Muscle layer of duodenum (tissue), 2 donors: ENCODE measurements around the gene ANXA3.
A peak's percentile ranks its signal among the peaks of the same experiment; 100 is the strongest.
"Not testable (repeated sequence)": the region's sequence is repeated elsewhere in the genome, so short reads cannot be mapped to it uniquely, and the experiment has no call there.

ENCODE experiments used
- H3K27ac ChIP-seq: one replicate; pipeline ENCODE4 v1.7.0; 2013; ENCODE audit warnings: mild to moderate bottlenecking, low read length
- H3K27me3 ChIP-seq: one replicate; pipeline ENCODE4 v1.7.0; 2013; ENCODE audit warnings: low read depth, mild to moderate bottlenecking, control low read depth, low read length
- H3K36me3 ChIP-seq, 2 donors: one replicate each; pipeline ENCODE4 v1.7.0; 2013; ENCODE audit warnings: low read length in 2 of 2, control low read depth in 1 of 2, mild to moderate bottlenecking in 1 of 2; ENCODE audit not compliant: insufficient read depth in 2 of 2, control insufficient read depth in 1 of 2
- H3K4me1 ChIP-seq, 2 donors: one replicate each; pipeline ENCODE4 v1.7.0; 2013; ENCODE audit warnings: low read length in 2 of 2, mild to moderate bottlenecking in 2 of 2, control low read depth in 1 of 2, moderate library complexity in 1 of 2; ENCODE audit not compliant: insufficient read depth in 2 of 2, control insufficient read depth in 1 of 2
- H3K4me3 ChIP-seq, 2 donors: one replicate each; pipeline ENCODE4 v1.7.0; 2013; ENCODE audit warnings: low read length in 2 of 2, low read depth in 1 of 2, mild to moderate bottlenecking in 1 of 2
- H3K9me3 ChIP-seq, 2 donors: one replicate each; pipeline ENCODE4 v1.7.0; 2013; ENCODE audit warnings: low read length in 2 of 2, control low read depth in 1 of 2, mild to moderate bottlenecking in 1 of 2; ENCODE audit not compliant: control insufficient read depth in 1 of 2
- donor health status: healthy.

Gene ANXA3, protein sequence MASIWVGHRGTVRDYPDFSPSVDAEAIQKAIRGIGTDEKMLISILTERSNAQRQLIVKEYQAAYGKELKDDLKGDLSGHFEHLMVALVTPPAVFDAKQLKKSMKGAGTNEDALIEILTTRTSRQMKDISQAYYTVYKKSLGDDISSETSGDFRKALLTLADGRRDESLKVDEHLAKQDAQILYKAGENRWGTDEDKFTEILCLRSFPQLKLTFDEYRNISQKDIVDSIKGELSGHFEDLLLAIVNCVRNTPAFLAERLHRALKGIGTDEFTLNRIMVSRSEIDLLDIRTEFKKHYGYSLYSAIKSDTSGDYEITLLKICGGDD

DNA sequence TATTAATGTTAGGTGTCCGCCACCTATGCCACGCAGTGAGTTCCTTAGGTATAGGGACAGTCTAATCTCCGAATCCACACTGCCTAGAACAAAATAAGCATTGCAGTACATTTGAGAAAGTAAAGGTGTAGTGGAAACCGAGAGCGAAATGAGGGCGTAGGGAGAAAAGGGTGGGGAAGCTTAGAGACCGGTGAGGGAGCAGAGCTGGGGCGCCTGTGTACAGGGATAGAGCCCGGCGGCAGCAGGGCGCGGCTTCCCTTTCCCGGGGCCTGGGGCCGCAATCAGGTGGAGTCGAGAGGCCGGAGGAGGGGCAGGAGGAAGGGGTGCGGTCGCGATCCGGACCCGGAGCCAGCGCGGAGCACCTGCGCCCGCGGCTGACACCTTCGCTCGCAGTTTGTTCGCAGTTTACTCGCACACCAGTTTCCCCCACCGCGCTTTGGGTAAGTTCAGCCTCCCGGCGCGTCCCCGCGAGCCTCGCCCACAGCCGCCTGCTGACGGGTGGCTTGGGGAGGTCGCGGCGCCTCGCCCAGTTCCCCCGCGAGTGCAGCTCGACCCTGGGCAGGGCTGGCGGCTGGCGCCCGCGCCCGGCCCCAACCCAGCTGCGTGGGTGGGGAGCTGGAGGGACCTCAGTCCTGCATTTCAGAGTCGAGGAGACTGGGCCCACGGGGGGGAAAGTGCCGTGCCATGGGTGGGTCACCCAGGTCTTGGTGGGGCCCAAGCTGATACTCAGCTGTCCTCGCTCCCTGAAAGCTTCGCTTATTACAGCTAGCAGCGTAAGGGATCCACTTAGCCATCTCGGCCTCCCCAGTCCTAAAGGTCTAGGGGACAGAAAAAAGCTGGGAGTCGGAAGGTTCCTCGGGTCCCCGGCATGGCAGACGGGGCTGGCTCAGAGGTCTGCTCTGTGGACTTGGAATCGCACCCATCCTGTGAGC, at the start of gene ANXA3:
Gene ANXA3, plus strand, starts transcription at position 351 of the 932 bp plus-strand sequence. CDS start 2,704 bp downstream, outside the sequence.
- H3K4me3 ChIP-seq = peak within 1 kb of the TSS; percentile 73 to 86
- H3K4me1 ChIP-seq = peaks cover 0 to 21% of the 10 kb centered on the region in 2 donors
- H3K9me3 ChIP-seq = no peaks in the 10 kb centered on the region
- H3K27ac ChIP-seq = peak within 1 kb of the TSS; percentile 73
- H3K36me3 ChIP-seq = no peaks in the 10 kb centered on the region
- peaks cover 3% of the 10 kb centered on the region for H3K27me3 ChIP-seq

DNA sequence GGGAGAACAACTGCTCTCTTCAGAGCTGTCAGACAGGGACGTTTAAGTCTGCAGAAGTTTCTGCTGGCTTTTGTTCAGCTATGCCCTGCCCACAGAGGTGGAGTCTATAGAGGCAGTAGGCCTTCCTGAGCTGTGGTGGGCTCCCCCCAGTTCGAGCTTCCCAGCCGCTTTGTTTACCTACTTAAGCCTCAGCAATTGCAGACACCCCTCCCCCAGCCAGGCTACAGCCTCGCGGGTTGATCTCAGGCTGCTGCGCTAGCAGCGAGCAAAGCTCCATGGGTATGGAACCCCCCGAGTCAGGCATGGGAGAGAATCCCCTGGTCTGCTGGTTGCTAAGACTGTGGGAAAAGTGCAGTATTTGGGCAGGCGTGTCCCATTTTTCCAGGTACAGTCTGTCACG, 45.3 kb upstream of the ANXA3 start:
- H3K4me3 ChIP-seq, H3K4me1 ChIP-seq, H3K36me3 ChIP-seq, H3K27ac ChIP-seq, H3K9me3 ChIP-seq, H3K27me3 ChIP-seq: not testable (repeated sequence)

DNA sequence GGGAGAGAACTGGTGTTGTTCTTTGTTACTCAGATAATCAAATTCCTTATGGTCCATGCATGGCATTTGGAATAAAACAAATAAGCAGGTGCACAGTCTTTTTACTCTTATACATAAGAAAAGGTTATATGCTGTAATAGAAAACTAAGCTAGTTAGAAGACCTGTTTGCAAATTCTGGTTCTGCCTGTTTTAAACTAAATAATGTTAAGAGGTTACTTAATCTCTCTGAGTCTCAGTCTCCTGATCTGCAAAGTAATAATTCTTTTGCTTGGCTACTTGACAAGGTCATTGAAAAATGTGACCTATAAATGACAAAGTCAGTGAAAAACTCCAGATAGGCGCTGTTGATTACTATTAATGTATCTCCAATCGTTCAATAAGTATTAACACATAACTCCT, 42.5 kb upstream of the ANXA3 start:
- Histone ChIP-seq H3K27me3 (no peaks in the 10 kb centered on the region), H3K4me1 (no peaks in the 10 kb centered on the region), H3K4me3 (no peak overlapping the region)

DNA sequence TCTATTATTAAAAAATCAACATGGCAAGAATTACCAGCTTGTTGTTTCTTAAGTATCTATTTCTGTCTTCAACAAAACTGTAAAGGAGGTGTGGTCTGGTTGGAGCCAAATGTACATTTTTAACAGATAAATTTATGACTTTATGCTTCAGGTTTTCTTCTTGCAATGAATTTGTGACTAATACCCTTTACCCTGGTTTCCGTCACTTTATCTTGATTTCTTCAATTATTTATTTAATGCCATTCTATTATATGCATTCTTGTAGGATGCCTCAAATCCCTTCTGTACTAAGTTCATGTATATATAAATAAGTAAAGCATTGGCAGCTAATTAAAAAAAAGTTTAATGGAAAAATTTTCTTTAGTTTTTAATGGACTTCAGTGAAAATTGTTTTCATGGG, 41.5 kb upstream of the ANXA3 start:
- no peaks in the 10 kb centered on the region for H3K27me3 ChIP-seq
- H3K9me3 ChIP-seq = no peaks in the 10 kb centered on the region
- no peak overlapping the region for H3K27ac ChIP-seq
- no peak overlapping the region for H3K4me3 ChIP-seq
- H3K36me3 ChIP-seq = peaks cover 0 to 4% of the 10 kb centered on the region in 2 donors
- H3K4me1 ChIP-seq = no peaks in the 10 kb centered on the region

More for the DNA sequence above, 42.5 kb upstream of the ANXA3 start:
- Histone ChIP-seq H3K27ac (no peak overlapping the region), H3K36me3 (peaks cover 0 to 4% of the 10 kb centered on the region in 2 donors), H3K9me3 (no peaks in the 10 kb centered on the region)

DNA sequence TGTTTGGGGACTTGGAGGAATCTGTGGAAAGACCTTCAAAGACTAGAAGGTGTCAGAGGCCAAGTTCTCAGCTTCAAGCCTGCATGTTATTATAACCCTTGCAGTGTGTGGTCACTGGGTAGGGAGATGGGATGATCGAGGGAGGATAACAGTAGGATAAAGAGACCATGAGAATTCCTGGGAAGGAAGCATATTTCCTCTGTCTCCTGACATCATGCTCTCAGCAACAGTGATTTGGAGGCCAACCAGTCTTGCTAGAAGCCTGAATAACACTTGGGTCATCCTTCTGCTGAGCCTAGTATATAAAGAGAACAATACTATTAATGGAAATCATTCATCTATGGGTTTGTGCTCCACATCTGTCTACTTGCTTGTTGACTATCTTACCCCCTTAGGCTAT, 40.9 kb upstream of the ANXA3 start:
- H3K27ac ChIP-seq = no peak overlapping the region

DNA sequence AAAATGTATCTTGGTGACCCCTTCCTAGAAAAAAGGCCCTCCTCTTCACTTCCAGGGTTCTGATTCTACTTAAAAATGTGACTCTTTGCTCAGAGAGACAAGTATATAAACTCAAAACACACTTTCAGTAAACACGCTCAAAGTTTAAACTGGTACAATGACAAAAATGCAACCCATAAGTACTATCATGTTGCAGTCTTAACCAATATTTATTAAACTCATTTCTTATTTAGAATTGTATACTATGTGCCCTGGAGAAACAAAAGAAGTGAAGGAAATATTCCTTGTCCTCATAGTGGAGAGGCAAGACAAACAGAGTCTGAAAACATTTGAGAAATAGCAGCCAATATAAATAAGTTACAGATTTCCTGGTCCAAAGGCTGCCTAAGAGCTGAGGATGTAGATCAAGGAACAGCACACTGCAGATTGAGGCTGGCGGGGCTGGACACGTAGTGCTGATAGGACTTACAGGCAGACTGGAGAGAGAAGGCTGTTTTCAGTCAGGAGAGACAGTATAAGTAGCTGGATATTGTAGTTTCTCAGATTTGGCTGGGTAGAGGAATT, 39.1 kb upstream of the ANXA3 start:
- H3K4me1 ChIP-seq = no peaks in the 10 kb centered on the region
- H3K4me3 ChIP-seq = no peak overlapping the region
- no peaks in the 10 kb centered on the region for H3K9me3 ChIP-seq
- no peaks in the 10 kb centered on the region for H3K27me3 ChIP-seq
- no peak overlapping the region for H3K27ac ChIP-seq
- H3K36me3 ChIP-seq = peaks cover 0 to 4% of the 10 kb centered on the region in 2 donors

More for the DNA sequence above, 40.9 kb upstream of the ANXA3 start:
- Histone ChIP-seq H3K9me3 (no peaks in the 10 kb centered on the region), H3K4me3 (no peak overlapping the region), H3K4me1 (no peaks in the 10 kb centered on the region), H3K36me3 (peaks cover 0 to 4% of the 10 kb centered on the region in 2 donors), H3K27me3 (no peaks in the 10 kb centered on the region)

DNA sequence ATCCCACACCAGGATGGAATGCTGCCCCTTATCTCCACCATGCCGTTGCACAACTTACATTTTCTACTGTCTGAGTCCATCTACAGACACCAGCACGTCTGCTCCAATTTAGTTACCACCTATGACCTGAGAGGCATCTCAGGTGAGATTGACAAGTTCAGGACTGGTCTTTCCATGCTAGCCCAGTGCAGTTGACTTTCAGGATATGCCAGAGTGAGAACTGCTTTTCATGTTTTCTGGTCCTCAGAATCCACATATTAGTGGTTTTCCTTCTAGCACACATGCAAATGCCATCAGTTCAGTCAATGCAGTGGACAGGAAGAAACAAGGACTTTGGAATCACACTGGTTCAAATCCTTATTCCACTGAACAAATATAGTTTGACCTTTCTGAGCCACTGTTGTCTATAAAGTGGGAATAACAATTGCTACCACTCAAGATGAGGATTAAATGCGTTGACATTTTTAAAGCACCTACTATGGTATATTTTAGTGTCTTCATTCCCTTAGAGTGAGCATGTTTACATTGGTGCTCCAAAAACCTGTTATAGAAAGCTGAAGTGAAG, 38.1 kb upstream of the ANXA3 start:
- H3K9me3 ChIP-seq = no peaks in the 10 kb centered on the region
- H3K27ac ChIP-seq = no peak overlapping the region
- H3K36me3 ChIP-seq = peaks cover 0 to 4% of the 10 kb centered on the region in 2 donors
- H3K4me1 ChIP-seq = no peaks in the 10 kb centered on the region
- H3K4me3 ChIP-seq = no peak overlapping the region
- no peaks in the 10 kb centered on the region for H3K27me3 ChIP-seq

DNA sequence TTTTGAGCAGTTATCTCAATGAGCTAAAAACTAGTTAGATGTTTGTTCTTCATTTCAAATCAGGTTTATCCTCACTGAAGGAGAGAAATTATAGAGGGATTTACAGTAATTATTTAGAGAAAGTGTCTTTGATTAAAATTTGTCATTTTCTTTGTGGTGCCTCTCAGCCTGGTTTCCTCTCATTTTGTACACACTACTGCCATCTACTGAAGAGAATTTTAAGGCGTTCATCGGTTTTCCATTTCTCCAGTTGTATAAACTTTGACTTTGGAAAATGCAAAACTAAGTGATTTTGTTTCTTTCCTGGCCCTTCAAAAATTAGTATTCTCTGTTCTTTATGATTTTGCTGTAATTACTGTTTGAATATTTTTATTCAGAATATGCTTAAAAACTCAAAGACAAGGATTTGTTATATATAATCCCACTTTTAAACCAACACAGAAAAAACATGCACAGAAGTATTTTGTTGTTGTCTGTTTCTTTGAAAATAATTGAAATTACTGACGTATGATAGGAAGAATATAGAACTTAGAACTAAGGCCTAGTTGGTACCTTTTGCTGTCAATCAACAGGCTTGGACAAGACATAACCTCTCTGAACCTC, 34.4 kb upstream of the ANXA3 start:
- Histone ChIP-seq H3K27ac (no peak overlapping the region), H3K27me3 (no peaks in the 10 kb centered on the region)

DNA sequence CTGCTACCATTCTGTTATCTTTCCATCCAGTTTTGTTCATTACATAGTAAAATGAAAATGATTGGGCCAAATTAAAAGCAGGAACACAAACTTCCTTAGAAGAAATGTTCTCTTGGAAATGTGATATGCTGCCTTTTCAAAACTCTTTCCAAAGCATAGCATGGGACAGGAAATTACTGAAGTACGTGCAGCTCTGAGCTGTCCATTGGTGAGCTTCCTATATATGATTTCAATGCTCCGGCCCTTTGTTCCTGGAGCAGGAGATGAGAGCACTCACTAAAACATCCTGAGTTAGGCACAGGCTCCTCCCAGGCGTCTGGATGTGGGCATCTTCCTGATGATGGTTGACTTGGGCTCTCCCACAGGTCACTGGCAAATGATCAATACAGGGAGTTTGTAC, 33.0 kb upstream of the ANXA3 start:
- Histone ChIP-seq H3K4me3 (no peak overlapping the region), H3K4me1 (peaks cover 0 to 10% of the 10 kb centered on the region in 2 donors), H3K27ac (no peak overlapping the region), H3K27me3 (no peaks in the 10 kb centered on the region), H3K36me3 (no peaks in the 10 kb centered on the region), H3K9me3 (no peaks in the 10 kb centered on the region)

More for the DNA sequence above, 34.4 kb upstream of the ANXA3 start:
- H3K4me3 ChIP-seq = no peak overlapping the region
- no peaks in the 10 kb centered on the region for H3K36me3 ChIP-seq
- peaks cover 0 to 10% of the 10 kb centered on the region in 2 donors for H3K4me1 ChIP-seq
- H3K9me3 ChIP-seq = no peaks in the 10 kb centered on the region

DNA sequence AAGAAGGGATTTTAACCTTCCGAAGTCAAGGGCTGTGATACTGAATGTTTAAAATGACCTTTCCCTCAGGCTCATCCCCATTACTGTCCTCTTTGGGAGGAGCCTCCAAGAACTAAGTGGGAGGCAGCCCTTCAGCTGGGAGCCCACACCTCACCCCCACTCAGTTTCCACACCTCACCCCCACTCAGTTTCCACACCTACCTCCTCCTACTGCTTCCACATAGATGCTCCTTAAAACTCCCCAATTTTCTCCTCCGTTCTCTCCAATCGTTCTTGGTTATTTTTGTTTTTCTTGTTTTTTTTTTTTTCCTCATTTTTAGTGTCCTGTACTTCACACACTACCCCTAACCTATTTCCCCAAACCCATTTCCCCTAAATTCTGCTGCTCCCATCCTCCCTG, 31.6 kb upstream of the ANXA3 start:
- no peak overlapping the region for H3K4me3 ChIP-seq

More for the DNA sequence above, 31.6 kb upstream of the ANXA3 start:
- no peaks in the 10 kb centered on the region for H3K27me3 ChIP-seq
- H3K9me3 ChIP-seq = no peaks in the 10 kb centered on the region
- H3K36me3 ChIP-seq = no peaks in the 10 kb centered on the region
- H3K4me1 ChIP-seq = peaks cover 0 to 10% of the 10 kb centered on the region in 2 donors
- H3K27ac ChIP-seq = no peak overlapping the region
